Activated CD8-positive, alpha-beta memory T cell treated with anti-CD3 and anti-CD28 coated beads, Interleukin-2, amount 50 U/mL, for 48 hours (primary cell): Measurements from ENCODE around the gene JAKMIP1.
"Not testable (repeated sequence)": the region's sequence is repeated elsewhere in the genome, so short reads cannot be mapped to it uniquely, and the experiment has no call there.

ENCODE experiments used
- DNase-seq: peaks from one replicate; pipeline ENCODE4 v3.0.0-alpha.2; 2020

JAKMIP1 gene

GRCh38 chr4:6228158-6229067, 28.1 kb upstream of the JAKMIP1 start:
- no peak for DNase-seq

GRCh38 chr4:6227412-6228157, 27.2 kb upstream of the JAKMIP1 start:
- no peak for DNase-seq

GRCh38 chr4:6226506-6226905, 26.2 kb upstream of the JAKMIP1 start:
- no peak for DNase-seq

- no peak for DNase-seq
Measured at GRCh38 chr4:6225469-6225868, 25.1 kb upstream of the JAKMIP1 start.

- DNase-seq = no peak
Measured at GRCh38 chr4:6224735-6225134, 24.4 kb upstream of the JAKMIP1 start.

GRCh38 chr4:6222761-6223292, 22.5 kb upstream of the JAKMIP1 start:
- no peak for DNase-seq

- DNase-seq = peak; percentile 62
Measured at GRCh38 chr4:6221851-6222760, 21.8 kb upstream of the JAKMIP1 start.

GRCh38 chr4:6221301-6221850, 21.0 kb upstream of the JAKMIP1 start:
- DNase-seq = no peak

GRCh38 chr4:6217716-6218381, 17.5 kb upstream of the JAKMIP1 start:
- DNase-seq = no peak

- DNase-seq = no peak
Measured at GRCh38 chr4:6216588-6216987, 16.2 kb upstream of the JAKMIP1 start.

- DNase-seq = no peak
Measured at GRCh38 chr4:6209921-6210320, 9.6 kb upstream of the JAKMIP1 start.

- not testable (repeated sequence) for DNase-seq
Measured at GRCh38 chr4:6209291-6209690, 8.9 kb upstream of the JAKMIP1 start.

GRCh38 chr4:6208416-6208815, 8.1 kb upstream of the JAKMIP1 start:
- DNase-seq = no peak

- no peak for DNase-seq
Measured at GRCh38 chr4:6207602-6208001, 7.3 kb upstream of the JAKMIP1 start.

GRCh38 chr4:6206771-6207290, 6.5 kb upstream of the JAKMIP1 start:
- DNase-seq = no peak

- no peak for DNase-seq
Measured at GRCh38 chr4:6205973-6206372, 5.6 kb upstream of the JAKMIP1 start.

- DNase-seq = no peak
Measured at GRCh38 chr4:6205567-6205931, 5.2 kb upstream of the JAKMIP1 start.

GRCh38 chr4:6204871-6205566, 4.7 kb upstream of the JAKMIP1 start:
- no peak for DNase-seq

- DNase-seq = no peak
Measured at GRCh38 chr4:6204098-6204497, 3.7 kb upstream of the JAKMIP1 start.

- no peak for DNase-seq
Measured at GRCh38 chr4:6201580-6202091, 1.3 kb upstream of the JAKMIP1 start.

GRCh38 chr4:6200922-6201362, 593 bp upstream of the JAKMIP1 start:
- peak; percentile 61 for DNase-seq
